ENCODE data around the gene ABCB9. TPM values are rescaled to one million over a fixed set of nuclear protein-coding genes. Genes with fewer than 3 reads are reported as not detected.

Gene ABCB9
- total RNA-seq, 1 donor from 2014 or later = 1.2 TPM

DNA sequence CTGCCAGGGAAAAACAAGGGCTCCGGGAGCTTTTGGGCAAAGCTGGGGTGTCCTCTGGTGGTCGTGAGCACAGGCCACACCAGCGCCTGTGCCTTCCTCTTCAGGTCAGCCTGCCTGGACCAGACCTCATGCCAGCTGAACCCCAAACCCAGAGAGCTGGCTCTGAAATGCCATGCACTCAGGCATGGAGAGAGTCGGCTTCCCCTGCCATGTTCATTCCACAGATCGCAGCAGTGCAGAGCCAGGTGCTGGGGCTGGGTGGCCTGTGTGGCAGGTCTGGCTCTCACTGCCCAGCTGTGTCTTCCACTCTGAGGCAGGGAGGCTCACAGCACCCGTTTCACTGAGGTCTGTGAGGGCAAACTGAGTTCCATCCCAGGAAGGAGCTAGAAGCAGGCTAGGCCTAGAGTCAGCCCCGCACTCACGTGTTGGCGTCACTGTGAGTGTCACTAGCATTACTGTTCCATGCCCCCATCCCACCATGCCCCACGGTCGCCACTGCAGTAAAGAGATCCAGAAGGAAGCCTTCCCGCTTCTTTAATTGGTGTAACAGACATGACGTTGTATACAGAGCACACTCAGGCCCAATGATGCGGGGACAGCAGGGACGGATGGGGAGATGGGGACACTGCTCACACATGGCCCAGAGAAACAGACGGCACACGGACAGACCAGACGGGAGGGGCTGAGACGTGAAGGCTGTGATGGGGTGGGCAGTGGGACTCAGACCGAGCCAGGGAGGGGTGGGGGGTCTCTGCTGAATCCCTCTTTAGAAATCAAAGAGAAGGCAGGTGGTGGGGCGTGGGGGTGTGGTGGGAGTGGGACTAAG lies 16.9 kb upstream of the ABCB9 start:
- ATAC-seq (no peak), DNase-seq (ENCODE audit: low spot score) (no peak)

DNA sequence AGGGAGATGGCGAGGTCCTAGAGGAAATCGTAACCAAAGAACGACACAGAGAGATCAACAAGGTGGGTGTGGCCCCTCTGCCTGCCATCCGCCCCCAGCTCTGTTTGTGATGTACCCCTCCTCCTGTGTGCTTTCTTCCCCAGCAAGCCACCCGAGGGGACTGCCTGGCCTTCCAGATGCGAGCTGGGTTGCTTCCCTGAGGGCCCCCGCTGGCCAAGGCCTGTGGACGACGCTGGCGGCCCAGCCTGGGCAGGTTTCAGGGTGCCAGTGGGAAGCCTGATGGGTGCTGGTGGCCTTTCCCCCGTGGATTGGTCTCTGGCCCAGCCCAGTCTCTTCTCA lies 16.2 kb upstream of the ABCB9 start:
- DNase-seq (ENCODE audit: low spot score) (no peak), ATAC-seq (no peak)

DNA sequence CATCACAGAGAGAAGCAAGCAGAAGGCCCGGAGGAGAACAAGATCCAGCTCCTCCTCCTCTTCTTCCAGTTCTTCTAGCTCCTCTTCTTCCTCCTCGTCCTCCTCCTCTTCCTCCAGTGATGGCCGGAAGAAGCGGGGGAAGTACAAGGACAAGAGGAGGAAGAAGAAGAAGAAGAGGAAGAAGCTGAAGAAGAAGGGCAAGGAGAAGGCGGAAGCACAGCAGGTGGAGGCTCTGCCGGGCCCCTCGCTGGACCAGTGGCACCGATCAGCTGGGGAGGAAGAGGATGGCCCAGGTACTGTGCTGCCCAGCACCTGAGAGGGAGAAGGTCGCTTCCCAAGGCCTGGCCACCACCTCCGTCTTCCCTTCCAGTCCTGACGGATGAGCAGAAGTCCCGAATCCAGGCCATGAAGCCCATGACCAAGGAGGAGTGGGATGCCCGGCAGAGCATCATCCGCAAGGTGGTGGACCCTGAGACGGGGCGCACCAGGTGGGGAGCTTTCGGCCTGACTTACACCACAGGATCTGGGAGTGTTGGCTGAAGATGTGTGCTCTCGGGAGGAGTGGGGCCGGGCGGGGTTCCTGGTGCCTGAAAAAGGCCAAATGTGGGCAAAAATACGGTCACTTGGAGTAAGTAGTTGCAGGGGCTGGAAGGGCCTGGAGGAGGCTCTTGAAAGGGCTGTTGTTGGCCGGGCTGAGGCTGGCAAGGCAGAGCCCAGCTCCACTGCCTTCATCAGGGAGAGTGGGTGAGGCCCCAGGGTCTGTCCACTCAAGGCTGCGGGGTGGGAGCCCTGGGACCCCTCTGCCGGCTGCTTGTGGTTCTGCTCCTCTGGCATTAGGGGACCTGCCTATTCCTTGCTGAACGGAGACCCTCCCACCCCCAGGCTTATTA lies 15.6 kb upstream of the ABCB9 start:
- no peak for ATAC-seq
- no peak for DNase-seq (ENCODE audit: low spot score)

DNA sequence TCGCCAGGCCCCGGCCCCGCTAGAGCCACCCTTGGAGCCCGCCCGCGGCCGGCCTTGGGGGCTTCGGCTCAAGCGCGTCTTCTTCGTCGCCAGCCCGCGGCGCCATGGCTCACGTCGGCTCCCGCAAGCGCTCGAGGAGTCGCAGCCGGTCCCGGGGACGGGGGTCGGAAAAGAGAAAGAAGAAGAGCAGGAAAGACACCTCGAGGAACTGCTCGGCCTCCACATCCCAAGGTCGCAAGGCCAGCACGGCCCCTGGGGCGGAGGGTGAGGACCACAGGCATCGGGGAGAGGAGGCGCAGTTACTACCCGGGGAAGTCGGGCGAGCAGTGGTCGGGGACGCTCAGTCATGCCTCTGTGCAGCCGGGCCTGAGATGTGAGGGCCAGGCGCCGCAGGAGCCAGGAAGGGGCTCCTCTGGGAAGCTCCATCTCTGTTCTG lies 14.8 kb upstream of the ABCB9 start:
- DNase-seq (ENCODE audit: low spot score) (no peak), ATAC-seq (peak; percentile 15)

DNA sequence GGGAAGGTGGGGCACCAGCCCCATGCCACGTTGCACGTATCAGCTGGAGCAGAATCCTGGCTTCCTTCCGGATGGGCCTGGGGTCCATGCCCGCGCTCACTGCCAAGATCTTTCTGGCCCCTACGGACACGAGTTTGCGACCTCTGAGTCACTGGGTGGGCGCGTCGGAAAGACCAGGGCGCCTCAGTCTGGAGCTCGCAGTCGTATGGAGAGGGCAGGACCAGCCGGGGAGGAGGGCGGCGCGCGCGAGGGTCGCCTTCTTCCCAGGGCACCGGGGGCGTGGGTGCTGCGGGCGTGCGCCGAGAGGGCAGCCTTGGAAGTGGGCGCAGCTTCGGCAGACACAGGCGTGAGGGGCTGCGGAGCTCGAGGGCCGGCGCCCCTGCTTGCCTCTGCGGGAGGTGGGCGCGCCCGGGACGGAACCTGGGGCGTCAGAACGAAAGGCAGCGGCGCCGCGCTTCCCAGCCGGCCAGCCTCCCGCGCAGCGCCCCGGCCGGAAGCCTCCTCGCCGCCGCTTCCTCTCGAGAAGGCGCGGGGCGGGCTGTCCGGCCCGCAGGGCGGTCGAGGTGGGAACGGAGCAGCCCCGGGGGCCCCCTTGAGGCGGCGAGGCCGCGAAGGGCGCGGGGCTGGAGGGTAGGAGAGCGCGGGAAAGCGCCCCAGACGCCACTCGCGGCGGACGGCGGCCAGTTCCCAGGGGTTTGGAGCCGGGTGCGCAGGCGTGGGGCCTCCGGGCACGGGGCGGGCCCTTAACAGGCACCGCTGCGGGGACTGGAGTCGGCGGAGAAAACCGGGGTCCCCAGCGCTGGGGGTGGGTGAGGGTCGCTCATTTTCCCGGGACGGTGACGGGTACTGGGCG lies 14.1 kb upstream of the ABCB9 start, which contains the start of gene ARL6IP4:
Gene ARL6IP4 (plus strand): TSS at position 499 of the 853 bp plus-strand sequence. CDS start 459 bp downstream, outside the sequence.
- ATAC-seq (peak; percentile 72), DNase-seq (ENCODE audit: low spot score) (no peak)

- DNase-seq (ENCODE audit: low spot score) = no peak
- ATAC-seq = no peak
Observed at GRCh38 chr12:122979908-122980182, 13.6 kb upstream of the ABCB9 start.

- ATAC-seq (no peak), DNase-seq (ENCODE audit: low spot score) (no peak)
Observed at GRCh38 chr12:122979001-122979907, 13.0 kb upstream of the ABCB9 start.

DNA sequence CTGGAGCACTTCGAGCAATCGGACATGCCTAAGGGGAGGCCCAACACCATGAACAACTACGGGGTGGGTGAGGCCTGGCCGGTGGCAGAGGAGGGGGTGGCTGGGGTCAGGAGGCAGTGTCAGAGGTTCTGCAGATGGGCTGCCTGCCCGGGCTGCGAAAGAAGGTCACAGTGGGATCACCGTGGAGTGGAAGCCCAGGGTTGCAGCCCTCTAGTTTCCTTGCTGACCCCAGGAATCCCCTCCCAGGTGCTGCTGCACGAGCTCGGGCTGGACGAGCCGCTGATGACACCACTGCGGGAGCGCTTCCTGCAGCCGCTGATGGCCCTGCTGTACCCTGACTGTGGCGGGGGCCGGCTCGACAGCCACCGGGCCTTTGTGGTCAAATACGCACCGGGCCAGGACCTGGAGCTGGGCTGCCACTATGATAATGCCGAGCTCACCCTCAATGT lies 12.3 kb upstream of the ABCB9 start:
- ATAC-seq (no peak), DNase-seq (ENCODE audit: low spot score) (no peak)

DNA sequence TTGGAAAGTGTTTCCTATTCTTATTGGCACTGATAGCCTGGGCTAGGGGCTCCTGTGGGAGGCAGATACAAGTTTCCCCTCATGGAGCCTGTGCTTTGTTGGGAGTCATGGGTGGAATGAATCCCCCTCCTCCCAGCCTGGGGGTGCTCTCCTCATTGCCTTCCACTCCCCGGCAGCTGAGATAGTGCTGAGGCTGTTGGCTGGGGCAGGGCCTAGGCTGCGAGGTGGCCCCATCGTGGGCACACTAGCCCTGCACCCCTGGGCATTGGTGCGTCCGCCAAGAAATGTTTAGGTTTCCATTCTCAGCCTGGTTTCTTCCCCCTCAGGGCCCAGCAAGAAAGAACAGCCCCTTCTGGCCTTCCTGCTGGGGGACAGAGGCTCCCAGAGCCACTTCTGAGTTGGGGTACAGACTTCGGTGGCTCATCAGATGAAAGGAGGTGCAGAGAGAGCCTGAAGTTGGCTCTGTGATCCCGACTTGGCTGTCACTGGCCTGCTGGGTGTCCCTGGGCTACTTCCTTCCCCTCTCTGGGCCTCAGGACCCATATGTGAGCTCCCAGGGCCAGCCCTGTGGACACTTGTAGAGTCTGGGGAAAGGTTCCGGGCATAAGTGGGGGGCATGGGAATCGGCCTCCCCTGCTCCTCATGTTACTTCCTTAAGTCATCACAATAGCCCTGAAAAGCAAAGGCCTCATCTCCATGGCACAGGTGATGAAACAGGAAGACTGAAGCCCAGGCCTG lies 11.6 kb upstream of the ABCB9 start:
- DNase-seq (ENCODE audit: low spot score) (no peak), ATAC-seq (no peak)

GRCh38 chr12:122977153-122977552 lies 10.9 kb upstream of the ABCB9 start:
- DNase-seq (ENCODE audit: low spot score) (no peak), ATAC-seq (no peak)

- DNase-seq (ENCODE audit: low spot score) = no peak
- no peak for ATAC-seq
Observed at GRCh38 chr12:122976648-122976975, 10.3 kb upstream of the ABCB9 start.

DNA sequence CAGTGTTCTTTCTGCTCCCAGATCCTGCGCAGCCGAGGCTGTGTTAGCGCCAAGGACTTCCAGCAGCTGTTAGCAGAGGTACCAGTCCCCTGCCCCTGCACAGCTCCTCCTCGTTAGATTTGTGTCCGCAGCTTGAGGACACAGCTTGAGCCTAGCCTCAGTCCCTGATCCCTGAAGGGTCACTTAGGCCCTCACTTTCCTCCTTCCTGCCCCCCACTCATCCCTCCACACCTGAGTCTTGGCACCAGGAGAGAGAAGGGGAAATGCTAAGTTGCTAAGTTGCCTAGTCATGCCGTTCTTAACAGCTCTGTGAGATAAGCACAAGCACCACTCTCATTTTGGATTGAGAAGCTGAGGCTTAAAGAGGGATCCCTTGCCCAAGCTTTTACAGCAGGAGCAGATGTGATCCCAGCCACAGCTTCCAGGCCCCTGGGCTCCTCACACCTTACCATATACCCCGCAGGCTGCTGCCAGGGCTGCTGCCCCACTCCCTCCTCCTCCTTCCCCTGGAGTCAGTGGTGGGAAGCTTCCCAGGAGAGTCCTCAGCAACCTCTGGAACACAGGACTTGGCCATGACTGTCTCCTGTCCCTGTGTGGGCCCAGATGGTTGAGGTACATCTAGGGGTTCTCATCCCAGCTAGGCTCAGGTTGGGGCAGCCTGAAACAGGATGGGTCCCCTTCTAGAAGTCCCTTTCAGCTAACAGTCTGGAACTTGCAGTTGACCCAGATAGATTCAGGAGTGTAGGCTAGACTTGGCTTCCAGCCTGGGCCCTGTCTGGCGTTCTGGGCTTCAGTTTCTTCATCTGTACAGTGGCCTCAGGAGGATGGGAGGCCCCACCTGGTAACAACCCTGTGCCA lies 9.8 kb upstream of the ABCB9 start:
- no peak for ATAC-seq
- DNase-seq (ENCODE audit: low spot score) = no peak

DNA sequence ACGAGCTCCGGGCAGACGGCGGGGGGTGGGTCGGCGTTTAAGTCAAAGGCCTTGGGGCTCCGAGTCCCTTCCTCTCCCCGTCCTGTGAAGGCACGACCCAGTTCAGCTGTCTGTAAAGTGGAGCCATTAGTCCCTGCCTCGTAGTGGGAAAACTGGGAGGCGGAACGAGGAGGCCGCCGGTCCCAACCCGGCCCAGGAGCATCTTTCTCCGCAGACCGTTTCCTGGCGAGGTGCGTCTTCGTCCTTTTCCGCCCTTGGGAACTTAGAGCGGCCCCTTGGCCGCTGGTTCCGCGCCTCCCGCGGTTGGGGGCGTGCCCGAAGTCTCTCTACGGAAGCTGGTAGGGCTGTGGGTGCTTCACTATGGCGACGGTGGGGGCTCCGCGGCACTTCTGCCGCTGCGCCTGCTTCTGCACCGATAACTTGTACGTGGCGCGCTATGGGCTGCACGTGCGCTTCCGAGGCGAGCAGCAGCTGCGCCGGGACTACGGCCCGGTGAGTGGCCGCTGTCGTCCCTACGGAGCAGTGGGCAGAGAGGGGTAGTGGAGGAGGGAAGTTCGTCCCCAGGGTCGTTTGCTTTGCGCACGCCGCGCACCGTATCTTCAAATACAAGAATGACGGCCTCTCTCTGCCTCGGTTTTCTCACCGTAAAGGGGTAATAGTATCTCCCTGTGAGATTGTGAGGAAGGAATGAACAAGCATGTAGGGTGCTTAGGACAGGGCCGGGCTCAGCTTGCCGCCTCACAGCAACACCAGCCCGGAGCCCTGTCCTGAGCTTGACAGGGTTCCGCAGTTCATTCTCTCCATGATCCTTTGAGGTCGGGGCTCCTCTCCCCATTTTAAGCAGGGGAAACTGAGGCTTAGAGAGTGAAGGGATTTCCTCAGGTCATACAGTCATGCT lies 8.9 kb upstream of the ABCB9 start, which contains the start of gene OGFOD2:
Gene OGFOD2 (plus strand): TSS at position 353 of the 898 bp plus-strand sequence. CDS start 8 bp downstream, at position 361.
- DNase-seq (ENCODE audit: low spot score) (peak; percentile 93), ATAC-seq (peak; percentile 82)

- ATAC-seq (peak; percentile 89), DNase-seq (ENCODE audit: low spot score) (peak; percentile 99)
Observed at GRCh38 chr12:122974274-122974891, 8.1 kb upstream of the ABCB9 start.

GRCh38 chr12:122969676-122970075 lies 3.4 kb upstream of the ABCB9 start:
- no peak for ATAC-seq

GRCh38 chr12:122968104-122968503 lies 1.8 kb upstream of the ABCB9 start:
- ATAC-seq (no peak), DNase-seq (ENCODE audit: low spot score) (no peak)

More at GRCh38 chr12:122969676-122970075, 3.4 kb upstream of the ABCB9 start:
- no peak for DNase-seq (ENCODE audit: low spot score)
